ENCODE data around the gene TNS1. TPM values are rescaled to one million over a fixed set of nuclear protein-coding genes. Genes with fewer than 3 reads are reported as not detected.

TNS1 gene
- total RNA-seq, 1 experiment from 2014 or later: 3.4 TPM

GRCh38 chr2:217756375-217757107 is 246.3 kb downstream of the TNS1 start:
- Histone ChIP-seq H3K27ac (ENCODE audit: insufficient read length, low read depth, low read length) (no peak overlapping the region), H2AFZ (ENCODE audit: low read length) (no peak overlapping the region), H3T11ph (ENCODE audit: low read length) (no peak overlapping the region), H4K8ac (replicated peaks; ENCODE audit: insufficient read length, low read depth, low read length) (no peak overlapping the region), H3K4me1 (ENCODE audit: insufficient read depth, low read length) (no peaks in the 10 kb centered on the region), H4K91ac (ENCODE audit: insufficient read length, low read depth, low read length) (no peak overlapping the region), H3K9ac (ENCODE audit: extremely low read depth, insufficient read length, low read length) (no peak overlapping the region), H3K18ac (ENCODE audit: insufficient read length, low read depth, low read length) (no peak overlapping the region), H3K23ac (ENCODE audit: insufficient read length, low read depth, low read length) (no peak overlapping the region), H3K56ac (ENCODE audit: insufficient read length, low read depth, low read length) (no peak overlapping the region), H3K14ac (ENCODE audit: insufficient read depth, low read length) (no peak overlapping the region), H3K4me2 (ENCODE audit: insufficient read depth, insufficient read length, low read length) (peak overlapping the region; percentile 17), H3K27me3 (ENCODE audit: insufficient read depth, low read length) (no peaks in the 10 kb centered on the region), H2BK5ac (ENCODE audit: insufficient read length, low read length) (no peak overlapping the region), H3K79me1 (ENCODE audit: insufficient read depth, low read depth, low read length, poor library complexity, severe bottlenecking) (no peaks in the 10 kb centered on the region), H2BK20ac (ENCODE audit: low read depth, low read length, poor library complexity, severe bottlenecking) (no peak overlapping the region), H4K5ac (ENCODE audit: insufficient read length, low read depth, low read length) (no peak overlapping the region), H2AK5ac (ENCODE audit: insufficient read length, low read length) (no peak overlapping the region), H3K79me2 (ENCODE audit: insufficient read depth, low read length) (no peaks in the 10 kb centered on the region), H3K9me3 (ENCODE audit: control insufficient read depth, low read depth, low read length) (no peaks in the 10 kb centered on the region), H4K20me1 (ENCODE audit: control insufficient read depth, insufficient read depth, insufficient read length) (no peaks in the 10 kb centered on the region), H3K4ac (ENCODE audit: low read depth, low read length) (no peak overlapping the region), H2BK120ac (ENCODE audit: low read depth, low read length, poor library complexity, severe bottlenecking) (no peak overlapping the region), H2BK15ac (ENCODE audit: low read depth, low read length) (no peak overlapping the region), H3K23me2 (ENCODE audit: insufficient read length, low read depth, low read length, poor library complexity, severe bottlenecking) (peaks cover 2% of the 10 kb centered on the region), H2BK12ac (ENCODE audit: insufficient read length, low read depth, low read length) (no peak overlapping the region)
- WGBS (ENCODE audit: extremely low coverage, insufficient read length, low lambda C conversion rate): no CpG with 5 or more reads among the region's 34 CpGs
- peaks cover 28% of the 10 kb centered on the region for H3K27me3 Mint-ChIP-seq (ENCODE audit: low read depth)
- H3K27ac Mint-ChIP-seq: no peak overlapping the region
- DNase-seq: peak; percentile 91
- H3K36me3 Mint-ChIP-seq (ENCODE audit: insufficient read depth in 1 of 3, low read depth in 3 of 3): peaks cover under 1 to 1% (median 1%) of the 10 kb centered on the region in 3 experiments; a peak in 4 of 7 replicates
- peaks cover 6 to 20% of the 10 kb centered on the region in 2 experiments for H3K4me1 Mint-ChIP-seq
- H3K9me3 Mint-ChIP-seq: peaks cover 2 to 4% of the 10 kb centered on the region in 2 experiments
- peak; percentile 98 for TF ChIP-seq CTCF (conservative IDR thresholded peaks at IDR 0.05)
- H3K4me3 Mint-ChIP-seq: peak overlapping the region; percentile 43 to 58; a peak in 3 of 5 replicates
